Measurements from ENCODE around the gene CCL8. TPM values are rescaled to one million over a fixed set of nuclear protein-coding genes. Genes with fewer than 3 reads are reported as not detected.

The CCL8 gene
- polyA plus RNA-seq, 1 experiment: 0.06 TPM

GRCh38 chr17:34303606-34304005 is 15.6 kb upstream of the CCL8 start:
- Histone ChIP-seq H3K9me3 (ENCODE audit: control insufficient read depth, insufficient read depth, low read length) (no peaks in the 10 kb centered on the region), H3K27ac (ENCODE audit: low read depth, low read length) (no peak overlapping the region), H3K27me3 (ENCODE audit: control insufficient read depth, insufficient read depth, low read length) (no peaks in the 10 kb centered on the region), H3K4me3 (ENCODE audit: low read depth, low read length) (no peak overlapping the region)
- CTCF ChIA-PET: interaction anchor here (14.2 kb wide), 1 partner anchor 57 kb away, joined by 192 read pairs; the partner anchor contains the start of gene CCL1
- no peak for TF ChIP-seq CTCF (IDR thresholded peaks at IDR 0.05; ENCODE audit: low read depth, low read length)
- POLR2A ChIA-PET: no interaction called here
- DNase-seq (ENCODE audit: low read depth, low spot score): no peak

- no peak for TF ChIP-seq CTCF (IDR thresholded peaks at IDR 0.05; ENCODE audit: low read depth, low read length)
- H3K4me3 ChIP-seq (ENCODE audit: low read depth, low read length): no peak overlapping the region
- H3K27me3 ChIP-seq (ENCODE audit: control insufficient read depth, insufficient read depth, low read length): no peaks in the 10 kb centered on the region
- ChIA-PET CTCF (interaction anchor here (0.8 to 14.2 kb wide), 5 partner anchors 30 to 108 kb away, joined by 3 to 192 read pairs (median 5); partner anchors contain the start of gene CCL1), POLR2A (no interaction called here)
- H3K27ac ChIP-seq (ENCODE audit: low read depth, low read length): no peak overlapping the region
- DNase-seq (ENCODE audit: low read depth, low spot score): no peak
- no peaks in the 10 kb centered on the region for H3K9me3 ChIP-seq (ENCODE audit: control insufficient read depth, insufficient read depth, low read length)
These were observed 14.2 kb upstream of the CCL8 start for GRCh38 chr17:34305061-34305460.

GRCh38 chr17:34305606-34306005 is 13.6 kb upstream of the CCL8 start:
- Histone ChIP-seq H3K27me3 (ENCODE audit: control insufficient read depth, insufficient read depth, low read length) (no peaks in the 10 kb centered on the region), H3K27ac (ENCODE audit: low read depth, low read length) (no peak overlapping the region), H3K9me3 (ENCODE audit: control insufficient read depth, insufficient read depth, low read length) (no peaks in the 10 kb centered on the region), H3K4me3 (ENCODE audit: low read depth, low read length) (no peak overlapping the region)
- CTCF ChIA-PET: interaction anchor here (0.9 to 14.2 kb wide), 14 partner anchors 13 to 137 kb away, joined by 3 to 192 read pairs (median 4); partner anchors contain the start of genes CCL1, CCL2 and CCL8
- POLR2A ChIA-PET: no interaction called here
- no peak for TF ChIP-seq CTCF (IDR thresholded peaks at IDR 0.05; ENCODE audit: low read depth, low read length)
- DNase-seq (ENCODE audit: low read depth, low spot score): no peak

- peak; percentile 61 for TF ChIP-seq CTCF (IDR thresholded peaks at IDR 0.05; ENCODE audit: low read depth, low read length)
- Histone ChIP-seq H3K4me3 (ENCODE audit: low read depth, low read length) (no peak overlapping the region), H3K9me3 (ENCODE audit: control insufficient read depth, insufficient read depth, low read length) (no peaks in the 10 kb centered on the region), H3K27me3 (ENCODE audit: control insufficient read depth, insufficient read depth, low read length) (no peaks in the 10 kb centered on the region), H3K27ac (ENCODE audit: low read depth, low read length) (peak overlapping the region; percentile 0)
- ChIA-PET CTCF (interaction anchor here (0.9 to 14.2 kb wide), 14 partner anchors 12 to 138 kb away, joined by 3 to 192 read pairs (median 4); partner anchors contain the start of genes CCL1, CCL2 and CCL8), POLR2A (interaction anchor here (0.8 to 1.1 kb wide), 2 partner anchors 52 to 54 kb away, joined by 3 read pairs; no protein-coding TSS in a partner anchor)
- no peak for DNase-seq (ENCODE audit: low read depth, low spot score)
These were observed 12.8 kb upstream of the CCL8 start for GRCh38 chr17:34306466-34306865.

- H3K4me3 ChIP-seq (ENCODE audit: low read depth, low read length): no peak overlapping the region
- no peak for DNase-seq (ENCODE audit: low read depth, low spot score)
- no peak for TF ChIP-seq CTCF (IDR thresholded peaks at IDR 0.05; ENCODE audit: low read depth, low read length)
- H3K27ac ChIP-seq (ENCODE audit: low read depth, low read length): peak overlapping the region; percentile 0
- H3K9me3 ChIP-seq (ENCODE audit: control insufficient read depth, insufficient read depth, low read length): no peaks in the 10 kb centered on the region
- POLR2A ChIA-PET: interaction anchor here (1.1 kb wide), 1 partner anchor 55 kb away, joined by 3 read pairs; no protein-coding TSS in a partner anchor
- CTCF ChIA-PET: interaction anchor here (1.2 to 14.2 kb wide), 10 partner anchors 12 to 139 kb away, joined by 3 to 192 read pairs (median 4); partner anchors contain the start of genes CCL1, CCL2 and CCL8
- no peaks in the 10 kb centered on the region for H3K27me3 ChIP-seq (ENCODE audit: control insufficient read depth, insufficient read depth, low read length)
These were observed 12.1 kb upstream of the CCL8 start for GRCh38 chr17:34307110-34307509.
